Activated CD8-positive, alpha-beta T cell treated with anti-CD3 and anti-CD28 coated beads for 36 hours (primary cell): ENCODE measurements around the gene PTPN21. TPM values are rescaled to one million over a fixed set of nuclear protein-coding genes. Genes with fewer than 3 reads are reported as not detected.

Experiments used
- ATAC-seq: fragments of 200-7000 bp; cut with Tn5 transposase; one replicate; pipeline ENCODE4 v1.10.0; 2021; ENCODE audit warnings: mild to moderate bottlenecking, moderate library complexity
- CTCF ChIA-PET: fragments of 350-600 bp; sonication (Branson Sonifier 250); formaldehyde crosslinking; loops from one replicate; lab custom pipeline; 2021; ENCODE audit warnings: antibody characterized with exemption; lab: Charles Lee
- POLR2A ChIA-PET: fragments of 350-600 bp; sonication (Branson Sonifier 250); formaldehyde crosslinking; loops from one replicate; lab custom pipeline; 2021; ENCODE audit warnings: antibody characterized with exemption; lab: Charles Lee
- DNase-seq: peaks from one replicate; pipeline ENCODE4 v3.0.0-alpha.2; 2020
- H3K27ac Mint-ChIP-seq: one replicate; pipeline ENCODE4 v1.8.0; 2021; ENCODE audit warnings: mild to moderate bottlenecking, mixed read lengths
- H3K27me3 Mint-ChIP-seq: one replicate; pipeline ENCODE4 v1.8.0; 2021; ENCODE audit warnings: mixed read lengths
- H3K36me3 Mint-ChIP-seq: one replicate; pipeline ENCODE4 v1.8.0; 2021; ENCODE audit warnings: low read depth, mixed read lengths
- H3K4me1 Mint-ChIP-seq: one replicate; pipeline ENCODE4 v1.8.0; 2021; ENCODE audit warnings: low read depth, mixed read lengths
- H3K4me3 Mint-ChIP-seq: one replicate; pipeline ENCODE4 v1.8.0; 2021; ENCODE audit warnings: mild to moderate bottlenecking, moderate library complexity, mixed read lengths
- H3K9me3 Mint-ChIP-seq: one replicate; pipeline ENCODE4 v1.8.0; 2021; ENCODE audit warnings: mixed read lengths
- CTCF ChIP-seq: fragments of 200-600 bp; IDR thresholded peaks from one replicate; pipeline ENCODE4 v1.8.0; 2022; ENCODE audit warnings: antibody characterized with exemption, mild to moderate bottlenecking
- intact Hi-C: fragments of 100-400 bp; cut with micrococcal nuclease; formaldehyde crosslinking; loops from one replicate; pipeline ENCODE4 v1.10.0; 2022
- total RNA-seq, 2 experiments: library from RNA; stranded (reverse); gene quantifications; one replicate each; pipeline ENCODE4 v1.2.3, GENCODE V29; 2021

PTPN21 gene
- total RNA-seq, 2 experiments from 2014 or later, result not detected

- Mint-ChIP-seq H3K36me3 (peaks cover 6% of the 10 kb centered on the region), H3K4me1 (peaks cover 43% of the 10 kb centered on the region)
- CTCF ChIA-PET, result interaction anchor here (0.7 to 2.0 kb wide), 4 partner anchors 42 to 370 kb away, joined by 3 to 8 read pairs (median 6); no protein-coding TSS in a partner anchor
Measured at GRCh38 chr14:88559852-88560251, 5.0 kb upstream of the PTPN21 start.

GRCh38 chr14:88556581-88556980 is 1.8 kb upstream of the PTPN21 start:
- H3K36me3 Mint-ChIP-seq, result no peaks in the 10 kb centered on the region
- H3K9me3 Mint-ChIP-seq, result no peaks in the 10 kb centered on the region
- ATAC-seq (no peak), DNase-seq (no peak)
- H3K4me1 Mint-ChIP-seq, result peaks cover 37% of the 10 kb centered on the region
- ChIA-PET POLR2A (interaction anchor here (1.1 kb wide), 1 partner anchor 290 kb away, joined by 3 read pairs; no protein-coding TSS in a partner anchor), CTCF (interaction anchor here (0.8 to 1.5 kb wide), 6 partner anchors 11 to 65 kb away, joined by 3 to 5 read pairs (median 3); no protein-coding TSS in a partner anchor)
- intact Hi-C loops, result loop anchor here (10.0 kb wide), 1 partner anchor 372 kb away; no protein-coding TSS in a partner anchor
- H3K4me3 Mint-ChIP-seq, result no peak overlapping the region
- H3K27ac Mint-ChIP-seq, result no peak overlapping the region
- no peak for TF ChIP-seq CTCF
- H3K27me3 Mint-ChIP-seq, result peaks cover 45% of the 10 kb centered on the region

More at GRCh38 chr14:88559852-88560251, 5.0 kb upstream of the PTPN21 start:
- no peak for TF ChIP-seq CTCF
- DNase-seq (no peak), ATAC-seq (no peak)
- POLR2A ChIA-PET, result no interaction called here
- no peak overlapping the region for H3K4me3 Mint-ChIP-seq
- no peak overlapping the region for H3K27ac Mint-ChIP-seq
- peaks cover 23% of the 10 kb centered on the region for H3K27me3 Mint-ChIP-seq
- intact Hi-C loops, result loop anchor here (10.0 kb wide), 2 partner anchors 235 to 375 kb away; partner anchors contain the start of gene EML5
- H3K9me3 Mint-ChIP-seq, result no peaks in the 10 kb centered on the region

- ATAC-seq (no peak), DNase-seq (no peak)
- no peak for TF ChIP-seq CTCF
- Mint-ChIP-seq H3K4me1 (peaks cover 33% of the 10 kb centered on the region), H3K27me3 (peaks cover 45% of the 10 kb centered on the region), H3K27ac (no peak overlapping the region), H3K4me3 (peak overlapping the region; percentile 68), H3K36me3 (no peaks in the 10 kb centered on the region), H3K9me3 (no peaks in the 10 kb centered on the region)
- POLR2A ChIA-PET, result no interaction called here
- intact Hi-C loops, result loop anchor here (5.0 to 10.0 kb wide), 2 partner anchors 62 to 369 kb away; no protein-coding TSS in a partner anchor
- CTCF ChIA-PET, result no interaction called here
Measured at GRCh38 chr14:88553886-88554456, 836 bp downstream of the PTPN21 start.

GRCh38 chr14:88552876-88553275 is 1.9 kb downstream of the PTPN21 start:
- DNase-seq (no peak), ATAC-seq (no peak)
- Mint-ChIP-seq H3K4me1 (peaks cover 30% of the 10 kb centered on the region), H3K36me3 (no peaks in the 10 kb centered on the region), H3K4me3 (no peak overlapping the region), H3K27ac (no peak overlapping the region), H3K9me3 (no peaks in the 10 kb centered on the region), H3K27me3 (peaks cover 42% of the 10 kb centered on the region)
- intact Hi-C loops, result loop anchor here (5.0 to 10.0 kb wide), 2 partner anchors 61 to 368 kb away; no protein-coding TSS in a partner anchor
- TF ChIP-seq CTCF, result no peak
- CTCF ChIA-PET, result interaction anchor here (1.6 kb wide), 1 partner anchor 384 kb away, joined by 3 read pairs; no protein-coding TSS in a partner anchor
- POLR2A ChIA-PET, result interaction anchor here (1.2 kb wide), 1 partner anchor 240 kb away, joined by 3 read pairs; the partner anchor contains the start of gene EML5

- H3K9me3 Mint-ChIP-seq, result no peaks in the 10 kb centered on the region
- CTCF ChIA-PET, result interaction anchor here (0.9 to 1.6 kb wide), 2 partner anchors 363 to 383 kb away, joined by 3 read pairs; no protein-coding TSS in a partner anchor
- intact Hi-C loops, result loop anchor here (5.0 to 10.0 kb wide), 2 partner anchors 60 to 367 kb away; no protein-coding TSS in a partner anchor
- no peak for DNase-seq
- no peaks in the 10 kb centered on the region for H3K36me3 Mint-ChIP-seq
- H3K27me3 Mint-ChIP-seq, result peaks cover 41% of the 10 kb centered on the region
- H3K4me3 Mint-ChIP-seq, result peak overlapping the region; percentile 67
- no peak overlapping the region for H3K27ac Mint-ChIP-seq
- H3K4me1 Mint-ChIP-seq, result peaks cover 22% of the 10 kb centered on the region
- POLR2A ChIA-PET, result interaction anchor here (1.0 to 1.2 kb wide), 2 partner anchors 11 to 241 kb away, joined by 3 to 4 read pairs; partner anchors contain the start of genes EML5 and ZC3H14
- no peak for ATAC-seq
- TF ChIP-seq CTCF, result no peak
Measured at GRCh38 chr14:88551980-88552431, 2.8 kb downstream of the PTPN21 start.
